Osteoblast (primary cell): ENCODE data around the gene CXCR4. TPM values are rescaled to one million over a fixed set of nuclear protein-coding genes. Genes with fewer than 3 reads are reported as not detected.

ENCODE experiments used
- DNase-seq: peaks from one replicate; pipeline ENCODE4 v3.0.0; 2011; ENCODE audit warnings: low spot score, mixed read lengths; ENCODE audit not compliant: insufficient read length; ENCODE audit errors: missing footprints
- H2AFZ ChIP-seq: 2 replicates; pipeline ENCODE4 v1.6.0; 2011; ENCODE audit warnings: mild to moderate bottlenecking, low read length
- H3K27ac ChIP-seq: 2 replicates; pipeline ENCODE4 v1.5.1; 2011; ENCODE audit warnings: mild to moderate bottlenecking, low read depth, low read length, moderate library complexity
- H3K27me3 ChIP-seq: 2 replicates; pipeline ENCODE4 v1.6.0; 2012; ENCODE audit warnings: mild to moderate bottlenecking, control low read depth, inconsistent platforms, low read length, moderate library complexity; ENCODE audit not compliant: insufficient read depth
- H3K36me3 ChIP-seq: 2 replicates; pipeline ENCODE4 v1.5.1; 2011; ENCODE audit warnings: mild to moderate bottlenecking, low read length, control low read depth, moderate library complexity; ENCODE audit not compliant: insufficient read depth
- H3K4me1 ChIP-seq: 2 replicates; pipeline ENCODE4 v1.5.1; 2011; ENCODE audit warnings: mild to moderate bottlenecking, low read length, control low read depth, moderate library complexity; ENCODE audit not compliant: insufficient read depth
- H3K4me2 ChIP-seq: 2 replicates; pipeline ENCODE4 v1.6.0; 2011; ENCODE audit warnings: mild to moderate bottlenecking, low read length; ENCODE audit not compliant: insufficient read depth
- H3K4me3 ChIP-seq: fragments of 200-600 bp; sonication (generic); 3 replicates; pipeline ENCODE4 v1.5.1; 2012; ENCODE audit warnings: mild to moderate bottlenecking, low read length, inconsistent platforms; ENCODE audit not compliant: insufficient read depth
- H3K79me2 ChIP-seq: 2 replicates; pipeline ENCODE4 v1.6.0; 2012; ENCODE audit warnings: mild to moderate bottlenecking, low read length, control low read depth, inconsistent platforms; ENCODE audit not compliant: insufficient read depth
- H3K9me3 ChIP-seq: 2 replicates; pipeline ENCODE4 v1.5.1; 2011; ENCODE audit warnings: low read depth, low read length, control low read depth
- H4K20me1 ChIP-seq: 2 replicates; pipeline ENCODE4 v1.6.0; 2012; ENCODE audit warnings: mild to moderate bottlenecking, low read length, control low read depth; ENCODE audit not compliant: insufficient read depth
- CTCF ChIP-seq: IDR thresholded peaks from 2 replicates; pipeline ENCODE4 v1.5.1; 2011; ENCODE audit warnings: mild to moderate bottlenecking, low read depth, low read length, moderate library complexity; ENCODE audit errors: extremely low read depth
- total RNA-seq: library from RNA; depleted of rRNA; stranded (reverse); fragments of >200 nt; gene quantifications from 2 replicates; pipeline ENCODE4 v1.2.3, GENCODE V29; 2012

The CXCR4 gene
- total RNA-seq, 1 donor, result under 0.01 TPM

GRCh38 chr2:136128905-136129304 lies 11.0 kb upstream of the CXCR4 start:
- H3K4me2 ChIP-seq, result no peak overlapping the region
- H3K9me3 ChIP-seq, result no peaks in the 10 kb centered on the region
- no peak for TF ChIP-seq CTCF
- no peaks in the 10 kb centered on the region for H3K36me3 ChIP-seq
- H3K79me2 ChIP-seq, result no peaks in the 10 kb centered on the region
- H2AFZ ChIP-seq, result no peak overlapping the region
- no peak overlapping the region for H3K4me3 ChIP-seq
- no peaks in the 10 kb centered on the region for H3K4me1 ChIP-seq
- H4K20me1 ChIP-seq, result no peaks in the 10 kb centered on the region
- no peak for DNase-seq
- H3K27ac ChIP-seq, result no peak overlapping the region
- peaks cover 5% of the 10 kb centered on the region for H3K27me3 ChIP-seq

GRCh38 chr2:136128366-136128765 lies 10.4 kb upstream of the CXCR4 start:
- Histone ChIP-seq H3K27ac (no peak overlapping the region), H4K20me1 (no peaks in the 10 kb centered on the region), H3K4me1 (no peaks in the 10 kb centered on the region), H3K4me3 (no peak overlapping the region), H3K4me2 (no peak overlapping the region), H3K9me3 (no peaks in the 10 kb centered on the region), H3K36me3 (no peaks in the 10 kb centered on the region), H3K27me3 (peaks cover 5% of the 10 kb centered on the region), H3K79me2 (no peaks in the 10 kb centered on the region), H2AFZ (no peak overlapping the region)
- no peak for DNase-seq
- TF ChIP-seq CTCF, result no peak

- Histone ChIP-seq H3K36me3 (no peaks in the 10 kb centered on the region), H3K4me2 (no peak overlapping the region), H2AFZ (no peak overlapping the region), H3K4me3 (no peak overlapping the region), H3K27me3 (peaks cover 5% of the 10 kb centered on the region), H4K20me1 (no peaks in the 10 kb centered on the region), H3K27ac (no peak overlapping the region), H3K4me1 (no peaks in the 10 kb centered on the region), H3K9me3 (no peaks in the 10 kb centered on the region), H3K79me2 (no peaks in the 10 kb centered on the region)
- TF ChIP-seq CTCF, result no peak
- no peak for DNase-seq
Observed at GRCh38 chr2:136127356-136127755, 9.4 kb upstream of the CXCR4 start.

- Histone ChIP-seq H3K36me3 (no peaks in the 10 kb centered on the region), H3K79me2 (no peaks in the 10 kb centered on the region), H3K4me3 (no peak overlapping the region), H3K27ac (no peak overlapping the region), H2AFZ (no peak overlapping the region), H4K20me1 (no peaks in the 10 kb centered on the region), H3K27me3 (peaks cover 5% of the 10 kb centered on the region), H3K4me1 (no peaks in the 10 kb centered on the region), H3K9me3 (no peaks in the 10 kb centered on the region), H3K4me2 (no peak overlapping the region)
- DNase-seq, result no peak
- TF ChIP-seq CTCF, result no peak
Observed at GRCh38 chr2:136126421-136126926, 8.5 kb upstream of the CXCR4 start.
